IMR-90 (cell line): ENCODE measurements around the gene RCBTB1. TPM values are rescaled to one million over a fixed set of nuclear protein-coding genes. Genes with fewer than 3 reads are reported as not detected.

Experiments used
- ATAC-seq: fragments of 200-7000 bp; cut with Tn5 transposase; 2 replicates; pipeline ENCODE4 v1.9.1; 2020; ENCODE audit warnings: low read depth, mild to moderate bottlenecking, moderate library complexity
- BruUV-seq: library from RNA; stranded (reverse); fragments of 400-500 nt; replicated peaks from 2 replicates; lab custom pipeline; 2021; lab: Mats Ljungman, UMichigan
- CTCF ChIA-PET: fragments of 300-600 bp; formaldehyde crosslinking; extraction: SDS; loops from one replicate; lab custom pipeline; 2021; ENCODE audit warnings: antibody characterized with exemption; lab: Yijun Ruan, JAX
- POLR2A ChIA-PET: fragments of 300-600 bp; sonication (Branson Sonifier 250); formaldehyde crosslinking; loops from one replicate; lab custom pipeline; 2022; ENCODE audit warnings: antibody characterized with exemption; ENCODE audit not compliant: unreplicated experiment; lab: Charles Lee
- DNase-seq: peaks from one replicate; pipeline ENCODE4 v3.0.0; 2013
- H2AFZ ChIP-seq: replicated peaks from 2 replicates; pipeline ENCODE3; 2013; ENCODE audit warnings: low read length, mild to moderate bottlenecking; ENCODE audit not compliant: poor library complexity
- H2AK5ac ChIP-seq: 2 replicates; pipeline ENCODE4 v1.6.1; 2013; ENCODE audit warnings: low read depth, low read length, inconsistent platforms
- H2AK9ac ChIP-seq: replicated peaks from 2 replicates; pipeline ENCODE3; 2013; ENCODE audit warnings: mild to moderate bottlenecking, low read depth, low read length, moderate library complexity; ENCODE audit not compliant: poor library complexity
- H2BK120ac ChIP-seq: 2 replicates; pipeline ENCODE4 v1.6.1; 2013; ENCODE audit warnings: low read depth, low read length, inconsistent platforms
- H2BK15ac ChIP-seq: 3 replicates; pipeline ENCODE4 v1.6.1; 2013; ENCODE audit warnings: low read depth, low read length, inconsistent platforms
- H2BK20ac ChIP-seq: 2 replicates; pipeline ENCODE4 v1.6.1; 2013; ENCODE audit warnings: low read depth, mild to moderate bottlenecking, inconsistent platforms, low read length, moderate library complexity
- H2BK5ac ChIP-seq: 2 replicates; pipeline ENCODE4 v1.6.1; 2013; ENCODE audit warnings: mild to moderate bottlenecking, low read depth, low read length, inconsistent platforms; ENCODE audit not compliant: poor library complexity, severe bottlenecking
- H3K14ac ChIP-seq: replicated peaks from 2 replicates; pipeline ENCODE4 v1.6.1; 2013; ENCODE audit warnings: low read depth, low read length, inconsistent platforms
- H3K18ac ChIP-seq: 2 replicates; pipeline ENCODE4 v1.6.1; 2013; ENCODE audit warnings: low read depth, low read length, control low read depth
- H3K23ac ChIP-seq: 2 replicates; pipeline ENCODE4 v1.6.1; 2013; ENCODE audit warnings: low read depth, low read length, inconsistent platforms
- H3K27ac ChIP-seq: 2 replicates; pipeline ENCODE4 v1.5.1; 2013; ENCODE audit warnings: mild to moderate bottlenecking, control low read depth, low read length; ENCODE audit not compliant: insufficient read depth
- H3K27me3 ChIP-seq: 2 replicates; pipeline ENCODE4 v1.6.1; 2013; ENCODE audit warnings: low read length; ENCODE audit not compliant: control insufficient read depth, insufficient read depth
- H3K36me3 ChIP-seq: 2 replicates; pipeline ENCODE4 v1.6.1; 2013; ENCODE audit warnings: low read length, mixed read lengths; ENCODE audit not compliant: control insufficient read depth, insufficient read depth
- H3K4ac ChIP-seq: 2 replicates; pipeline ENCODE4 v1.6.1; 2013; ENCODE audit warnings: low read depth, low read length, inconsistent platforms
- H3K4me1 ChIP-seq: 2 replicates; pipeline ENCODE4 v1.6.1; 2013; ENCODE audit warnings: low read length, mixed read lengths; ENCODE audit not compliant: control insufficient read depth, insufficient read depth
- H3K4me2 ChIP-seq: 2 replicates; pipeline ENCODE4 v1.6.1; 2013; ENCODE audit warnings: low read depth, mild to moderate bottlenecking, control low read depth, low read length, moderate library complexity
- H3K4me3 ChIP-seq: 2 replicates; pipeline ENCODE4 v1.5.1; 2013; ENCODE audit warnings: low read depth, mild to moderate bottlenecking, control low read depth, low read length, moderate library complexity; ENCODE audit not compliant: insufficient read depth
- H3K56ac ChIP-seq: 2 replicates; pipeline ENCODE4 v1.6.1; 2013; ENCODE audit warnings: low read length, inconsistent platforms; ENCODE audit not compliant: insufficient read depth; ENCODE audit errors: extremely low read depth
- H3K79me1 ChIP-seq, 2 experiments: 2 replicates each; pipeline ENCODE4 v1.6.1; 2013; ENCODE audit warnings: low read length in 2 of 2, inconsistent platforms in 1 of 2, low read depth in 1 of 2
- H3K9ac ChIP-seq: 2 replicates; pipeline ENCODE4 v1.6.1; 2013; ENCODE audit warnings: low read depth, low read length, control low read depth
- H3K9me1 ChIP-seq: 2 replicates; pipeline ENCODE4 v1.6.1; 2013; ENCODE audit warnings: low read length, inconsistent platforms; ENCODE audit not compliant: insufficient read depth
- H3K9me3 ChIP-seq: 2 replicates; pipeline ENCODE4 v1.6.1; 2013; ENCODE audit warnings: low read length; ENCODE audit not compliant: control insufficient read depth, insufficient read depth
- H4K20me1 ChIP-seq: 2 replicates; pipeline ENCODE4 v1.6.1; 2013; ENCODE audit warnings: low read length, inconsistent platforms; ENCODE audit not compliant: insufficient read depth
- H4K5ac ChIP-seq: 2 replicates; pipeline ENCODE4 v1.6.1; 2013; ENCODE audit warnings: mild to moderate bottlenecking, low read depth, low read length, control low read depth
- H4K8ac ChIP-seq, 2 experiments: 2 replicates each; pipeline ENCODE4 v1.6.1; 2013; ENCODE audit warnings: low read depth in 2 of 2, low read length in 2 of 2, control low read depth in 1 of 2, inconsistent platforms in 1 of 2
- H4K91ac ChIP-seq: 2 replicates; pipeline ENCODE4 v1.6.1; 2013; ENCODE audit warnings: low read depth, low read length, inconsistent platforms; ENCODE audit not compliant: insufficient read depth
- BHLHE40 ChIP-seq: fragments of 150-350 bp; IDR thresholded peaks from 2 replicates; pipeline ENCODE4 v1.6.1; 2016; ENCODE audit warnings: mild to moderate bottlenecking, low read depth, low read length
- CHD1 ChIP-seq: IDR thresholded peaks from 2 replicates; pipeline ENCODE4 v1.6.1; 2012; ENCODE audit warnings: low read depth, low read length, improper control_type of control experiment
- FOS ChIP-seq: fragments of 150-350 bp; IDR thresholded peaks from 2 replicates; pipeline ENCODE4 v1.6.1; 2016; ENCODE audit warnings: low read depth, low read length
- MXI1 ChIP-seq: IDR thresholded peaks from 2 replicates; pipeline ENCODE4 v1.6.1; 2012; ENCODE audit warnings: low read depth, mild to moderate bottlenecking, low read length, moderate library complexity, borderline replicate concordance
- NFE2L2 ChIP-seq: fragments of 150-350 bp; IDR thresholded peaks from 2 replicates; pipeline ENCODE4 v1.6.1; 2016; ENCODE audit warnings: low read depth, mild to moderate bottlenecking, low read length
- RCOR1 ChIP-seq: IDR thresholded peaks from 2 replicates; pipeline ENCODE4 v1.6.1; 2012; ENCODE audit warnings: mild to moderate bottlenecking, low read length, improper control_type of control experiment; ENCODE audit not compliant: insufficient replicate concordance
- RFX5 ChIP-seq: IDR thresholded peaks from 2 replicates; pipeline ENCODE4 v1.8.0; 2012; ENCODE audit warnings: low read depth, mild to moderate bottlenecking, low read length, moderate library complexity
- SMC3 ChIP-seq: fragments of 150-350 bp; IDR thresholded peaks from 2 replicates; pipeline ENCODE4 v1.6.1; 2016; ENCODE audit warnings: low read depth, mild to moderate bottlenecking, antibody characterized with exemption, low read length, moderate library complexity
- WGBS, 2 experiments: methylation state at CpG; one replicate each; pipeline versions ENCODE4 v1.1.5 to v1.1.7; 2013; ENCODE audit warnings: missing lambda C conversion rate in 2 of 2; ENCODE audit not compliant: insufficient read length in 1 of 2; ENCODE audit errors: extremely low coverage in 2 of 2; 5-methylcytosine and 5-hydroxymethylcytosine counted together
- dilution Hi-C: fragments of 300-500 bp; cut with HindIII; formaldehyde crosslinking; loops from one replicate; pipeline ENCODE4 v1.14.3; 2018; ENCODE audit warnings: low sequenced_read_pairs; ENCODE audit not compliant: unreplicated experiment
- in situ Hi-C: fragments of 300-500 bp; cut with MboI; formaldehyde crosslinking; loops from 3 replicates; pipeline ENCODE4 v1.14.3; 2019; ENCODE audit warnings: low sequenced_read_pairs, inconsistent platforms, mixed read lengths
- intact Hi-C: fragments of 100-400 bp; cut with micrococcal nuclease; formaldehyde crosslinking; loops from 2 replicates; pipeline ENCODE4 v1.10.0; 2022
- polyA plus RNA-seq, 3 experiments: library from polyadenylated mRNA; depleted of rRNA; stranded (reverse); fragments of >200 nt; gene quantifications; 2 replicates each; pipeline ENCODE4 v1.2.3, GENCODE V29; 2012; ENCODE audit warnings: low replicate concordance in 1 of 3
- total RNA-seq: library from RNA; depleted of rRNA; stranded (reverse); fragments of >200 nt; gene quantifications from 2 replicates; pipeline ENCODE4 v1.2.3, GENCODE V29; 2012

The RCBTB1 gene
- total and polyA plus RNA-seq, 2 of the 4 experiments (the other 2 are of a cell fraction) = 11.3 to 11.6 TPM

GRCh38 chr13:49602005-49602404, 16.6 kb upstream of the RCBTB1 start:
- WGBS, 2 experiments = no CpG with 5 or more reads among the region's 1 CpG
- Histone ChIP-seq H2BK120ac (no peak overlapping the region), H3K4me3 (no peak overlapping the region), H2BK5ac (no peak overlapping the region), H3K23ac (no peak overlapping the region), H3K4ac (no peak overlapping the region), H4K20me1 (no peaks in the 10 kb centered on the region), H2AK9ac (no peak overlapping the region), H4K5ac (no peak overlapping the region), H3K9ac (no peak overlapping the region), H3K27ac (no peak overlapping the region), H4K8ac (no peak overlapping the region), H2BK20ac (no peak overlapping the region), H3K79me1 (no peaks in the 10 kb centered on the region), H2AK5ac (no peak overlapping the region), H3K9me1 (no peaks in the 10 kb centered on the region), H4K91ac (no peak overlapping the region), H3K9me3 (no peaks in the 10 kb centered on the region), H2AFZ (no peak overlapping the region), H3K4me1 (no peaks in the 10 kb centered on the region), H3K18ac (no peak overlapping the region), H2BK15ac (no peak overlapping the region), H3K56ac (no peak overlapping the region), H3K36me3 (no peaks in the 10 kb centered on the region), H3K14ac (no peak overlapping the region), H3K27me3 (peaks cover 2% of the 10 kb centered on the region; the same call in 1 of the 2 replicates), H3K4me2 (no peak overlapping the region)
- CTCF ChIA-PET = interaction anchor here (0.6 to 0.7 kb wide), 3 partner anchors 42 to 301 kb away, joined by 3 to 8 read pairs (median 3); no protein-coding TSS in a partner anchor
- POLR2A ChIA-PET = no interaction called here
- in situ Hi-C loops (no loop called here), dilution Hi-C loops (no loop called here), intact Hi-C loops (loop anchor here (10.0 kb wide), 1 partner anchor 627 kb away; the partner anchor contains the start of gene FNDC3A)
- ATAC-seq (no peak), DNase-seq (peak; percentile 10)
- BruUV-seq = no TSS peak
- TF ChIP-seq NFE2L2 (no peak), RFX5 (no peak), CHD1 (no peak), RCOR1 (no peak), BHLHE40 (no peak), SMC3 (no peak), MXI1 (no peak), FOS (no peak)
